SK-N-SH treated with all-trans-retinoic acid at 6 μM for 48 hours (cell line): ENCODE measurements around the gene PNPLA4.

Experiments
- ZNF8 ChIP-seq: fragments of 450-650 bp; formaldehyde crosslinking; IDR thresholded peaks from 2 replicates; pipeline ENCODE4 v1.5.0; 2020; ENCODE audit warnings: mild to moderate bottlenecking, moderate library complexity
- TF ChIP-seq, protein P1 (sequence below): fragments of 250-450 bp; sonication (Bioruptor Pico); IDR thresholded peaks from 2 replicates; pipeline ENCODE4 v1.5.1; 2020; ENCODE audit warnings: low read depth, mild to moderate bottlenecking, moderate library complexity
- TF ChIP-seq, protein P2 (sequence below): fragments of 250-450 bp; sonication (Bioruptor Pico); IDR thresholded peaks from 2 replicates; pipeline ENCODE4 v1.8.0; 2020; ENCODE audit warnings: mild to moderate bottlenecking, moderate library complexity, borderline replicate concordance

- TF ChIP-seq ZNF8 (CRISPR knock-in tag): no peak
- TF ChIP-seq, protein P1, sequence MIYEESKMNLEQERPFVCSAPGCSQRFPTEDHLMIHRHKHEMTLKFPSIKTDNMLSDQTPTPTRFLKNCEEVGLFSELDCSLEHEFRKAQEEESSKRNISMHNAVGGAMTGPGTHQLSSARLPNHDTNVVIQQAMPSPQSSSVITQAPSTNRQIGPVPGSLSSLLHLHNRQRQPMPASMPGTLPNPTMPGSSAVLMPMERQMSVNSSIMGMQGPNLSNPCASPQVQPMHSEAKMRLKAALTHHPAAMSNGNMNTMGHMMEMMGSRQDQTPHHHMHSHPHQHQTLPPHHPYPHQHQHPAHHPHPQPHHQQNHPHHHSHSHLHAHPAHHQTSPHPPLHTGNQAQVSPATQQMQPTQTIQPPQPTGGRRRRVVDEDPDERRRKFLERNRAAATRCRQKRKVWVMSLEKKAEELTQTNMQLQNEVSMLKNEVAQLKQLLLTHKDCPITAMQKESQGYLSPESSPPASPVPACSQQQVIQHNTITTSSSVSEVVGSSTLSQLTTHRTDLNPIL (CRISPR knock-in tag): no peak
- TF ChIP-seq, protein P2, sequence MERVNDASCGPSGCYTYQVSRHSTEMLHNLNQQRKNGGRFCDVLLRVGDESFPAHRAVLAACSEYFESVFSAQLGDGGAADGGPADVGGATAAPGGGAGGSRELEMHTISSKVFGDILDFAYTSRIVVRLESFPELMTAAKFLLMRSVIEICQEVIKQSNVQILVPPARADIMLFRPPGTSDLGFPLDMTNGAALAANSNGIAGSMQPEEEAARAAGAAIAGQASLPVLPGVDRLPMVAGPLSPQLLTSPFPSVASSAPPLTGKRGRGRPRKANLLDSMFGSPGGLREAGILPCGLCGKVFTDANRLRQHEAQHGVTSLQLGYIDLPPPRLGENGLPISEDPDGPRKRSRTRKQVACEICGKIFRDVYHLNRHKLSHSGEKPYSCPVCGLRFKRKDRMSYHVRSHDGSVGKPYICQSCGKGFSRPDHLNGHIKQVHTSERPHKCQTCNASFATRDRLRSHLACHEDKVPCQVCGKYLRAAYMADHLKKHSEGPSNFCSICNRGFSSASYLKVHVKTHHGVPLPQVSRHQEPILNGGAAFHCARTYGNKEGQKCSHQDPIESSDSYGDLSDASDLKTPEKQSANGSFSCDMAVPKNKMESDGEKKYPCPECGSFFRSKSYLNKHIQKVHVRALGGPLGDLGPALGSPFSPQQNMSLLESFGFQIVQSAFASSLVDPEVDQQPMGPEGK (CRISPR knock-in tag): no peak
Measured at GRCh38 chrX:7921750-7922149, 5.5 kb downstream of the PNPLA4 start.
